Measurements from ENCODE around the gene FRG1.
"Not testable (repeated sequence)": the region's sequence is repeated elsewhere in the genome, so short reads cannot be mapped to it uniquely, and the experiment has no call there.

- TF ChIP-seq SRF (IDR thresholded peaks at IDR 0.05; ENCODE audit: low read depth in 2 of 2, low read length in 2 of 2); POLR2A (IDR thresholded peaks at IDR 0.05; ENCODE audit: low read depth, low read length); NFIC (IDR thresholded peaks at IDR 0.05; ENCODE audit: low read depth, low read length); ETV6 (conservative IDR thresholded peaks at IDR 0.05 in 1 of 2, IDR thresholded peaks at IDR 0.05 in 1 of 2; ENCODE audit: borderline replicate concordance in 1 of 2, low read depth in 1 of 2); PAX5 (IDR thresholded peaks at IDR 0.05; ENCODE audit: borderline replicate concordance, low read depth, low read length); JUND (IDR thresholded peaks at IDR 0.05; ENCODE audit: low read depth, low read length); CTCF (IDR thresholded peaks at IDR 0.05 in 2 of 3, conservative IDR thresholded peaks at IDR 0.05 in 1 of 3; ENCODE audit: control insufficient read depth in 2 of 3, extremely low read depth in 1 of 3, insufficient read depth in 1 of 3, low read depth in 3 of 3, low read length in 3 of 3); RCOR1 (conservative IDR thresholded peaks at IDR 0.05; ENCODE audit: low read depth, low read length); ZNF274 (IDR thresholded peaks at IDR 0.05; ENCODE audit: insufficient read depth, insufficient read length); RBBP5 (conservative IDR thresholded peaks at IDR 0.05); YY1 (IDR thresholded peaks at IDR 0.05; ENCODE audit: low read depth, low read length); POLR2AphosphoS5 (IDR thresholded peaks at IDR 0.05; ENCODE audit: low read length); BCL11A (IDR thresholded peaks at IDR 0.05; ENCODE audit: low read depth, low read length): not testable (repeated sequence)
Observed at GRCh38 chr4:189983916-189984526, 43.3 kb downstream of the FRG1 start.
